Caco-2 (cell line): ENCODE measurements around the gene DLK1. TPM values are rescaled to one million over a fixed set of nuclear protein-coding genes. Genes with fewer than 3 reads are reported as not detected.

Source experiments
- BruUV-seq: library from RNA; stranded (reverse); fragments of 400-500 nt; replicated peaks from 2 replicates; lab custom pipeline; 2021; lab: Mats Ljungman, UMichigan
- CTCF ChIA-PET: fragments of 300-600 bp; sonication (Branson Sonifier 250); formaldehyde crosslinking; loops from one replicate; lab custom pipeline; 2022; ENCODE audit warnings: antibody characterized with exemption; lab: Charles Lee
- POLR2A ChIA-PET: fragments of 300-600 bp; sonication (Branson Sonifier 250); formaldehyde crosslinking; loops from one replicate; lab custom pipeline; 2022; ENCODE audit warnings: antibody characterized with exemption; lab: Charles Lee
- DNase-seq, 2 experiments: peaks; one replicate each; pipeline versions ENCODE4 v3.0.0 to v3.0.0-alpha.2; 2020 to 2022
- H3K27me3 ChIP-seq: replicated peaks from 2 replicates; pipeline ENCODE4 v1.6.0; 2011; ENCODE audit warnings: low read length; ENCODE audit not compliant: control insufficient read depth, insufficient read depth
- H3K36me3 ChIP-seq: 2 replicates; pipeline ENCODE4 v1.5.1; 2011; ENCODE audit warnings: low read length; ENCODE audit not compliant: control insufficient read depth, insufficient read depth
- H3K4me1 ChIP-seq: fragments of 250-450 bp; sonication (Bioruptor Pico); 2 replicates; pipeline ENCODE4 v1.5.1; 2020; ENCODE audit warnings: mild to moderate bottlenecking
- H3K4me3 ChIP-seq: 2 replicates; pipeline ENCODE4 v1.5.1; 2011; ENCODE audit warnings: low read depth, mild to moderate bottlenecking, control low read depth, low read length
- H3K9me3 ChIP-seq: fragments of 250-450 bp; sonication (Bioruptor Pico); 2 replicates; pipeline ENCODE4 v1.5.1; 2020; ENCODE audit warnings: mild to moderate bottlenecking, moderate library complexity
- H3K27ac Mint-ChIP-seq: one replicate; pipeline ENCODE4 v1.8.0; 2022; ENCODE audit warnings: mixed read lengths; ENCODE audit not compliant: unreplicated experiment
- H3K27me3 Mint-ChIP-seq: one replicate; pipeline ENCODE4 v1.8.0; 2022; ENCODE audit warnings: mixed read lengths; ENCODE audit not compliant: insufficient read depth, unreplicated experiment
- H3K36me3 Mint-ChIP-seq: one replicate; pipeline ENCODE4 v1.8.0; 2022; ENCODE audit warnings: mild to moderate bottlenecking, mixed read lengths; ENCODE audit not compliant: insufficient read depth, unreplicated experiment
- H3K4me1 Mint-ChIP-seq: one replicate; pipeline ENCODE4 v1.8.0; 2022; ENCODE audit warnings: low read depth, mixed read lengths; ENCODE audit not compliant: unreplicated experiment
- H3K4me3 Mint-ChIP-seq: one replicate; pipeline ENCODE4 v1.8.0; 2022; ENCODE audit warnings: mild to moderate bottlenecking, moderate library complexity, mixed read lengths; ENCODE audit not compliant: unreplicated experiment
- H3K9me3 Mint-ChIP-seq: one replicate; pipeline ENCODE4 v1.8.0; 2022; ENCODE audit warnings: mixed read lengths; ENCODE audit not compliant: unreplicated experiment
- CTCF ChIP-seq, 2 experiments: fragments of 200-600 bp in 1 of 2; IDR thresholded peaks; 1 replicate in 1 of 2; 2 replicates in 1 of 2; pipeline versions ENCODE4 v1.5.1 to v1.8.0; 2011 to 2022; ENCODE audit warnings: antibody characterized with exemption in 1 of 2, control low read depth in 1 of 2, inconsistent platforms in 1 of 2, low read depth in 1 of 2, low read length in 1 of 2, mild to moderate bottlenecking in 1 of 2, moderate library complexity in 1 of 2; ENCODE audit not compliant: insufficient read depth in 1 of 2, severe bottlenecking in 1 of 2, unreplicated experiment in 1 of 2
- intact Hi-C: fragments of 100-400 bp; cut with micrococcal nuclease; formaldehyde crosslinking; loops from one replicate; pipeline ENCODE4 v1.10.0; 2022; ENCODE audit not compliant: unreplicated experiment
- total RNA-seq: library from RNA; stranded (reverse); gene quantifications from 2 replicates; pipeline ENCODE4 v1.2.3, GENCODE V29; 2022

The DLK1 gene
- total RNA-seq, 1 experiment from 2014 or later: not detected

GRCh38 chr14:100741966-100742365, 15.3 kb downstream of the DLK1 start:
- no peak for DNase-seq
- Histone ChIP-seq H3K9me3 (no peaks in the 10 kb centered on the region), H3K36me3 (no peaks in the 10 kb centered on the region), H3K4me3 (no peak overlapping the region), H3K27me3 (no peaks in the 10 kb centered on the region), H3K4me1 (no peaks in the 10 kb centered on the region)
- Mint-ChIP-seq H3K27me3 (no peaks in the 10 kb centered on the region), H3K9me3 (no peaks in the 10 kb centered on the region), H3K27ac (no peak overlapping the region), H3K4me3 (no peak overlapping the region), H3K36me3 (no peaks in the 10 kb centered on the region), H3K4me1 (no peaks in the 10 kb centered on the region)
- intact Hi-C loops: no loop called here
- no TSS peak for BruUV-seq
- ChIA-PET POLR2A (no interaction called here), CTCF (no interaction called here)
- no peak for TF ChIP-seq CTCF (IDR thresholded peaks at IDR 0.05; ENCODE audit: insufficient read depth in 1 of 2, low read depth in 1 of 2, low read length in 1 of 2, severe bottlenecking in 1 of 2, unreplicated experiment in 1 of 2)

- Mint-ChIP-seq H3K4me3 (no peak overlapping the region), H3K27me3 (no peaks in the 10 kb centered on the region), H3K9me3 (no peaks in the 10 kb centered on the region), H3K27ac (no peak overlapping the region), H3K4me1 (no peaks in the 10 kb centered on the region), H3K36me3 (no peaks in the 10 kb centered on the region)
- Histone ChIP-seq H3K9me3 (no peaks in the 10 kb centered on the region), H3K36me3 (no peaks in the 10 kb centered on the region), H3K4me3 (no peak overlapping the region), H3K27me3 (no peaks in the 10 kb centered on the region), H3K4me1 (no peaks in the 10 kb centered on the region)
- ChIA-PET POLR2A (no interaction called here), CTCF (no interaction called here)
- DNase-seq: no peak
- TF ChIP-seq CTCF (IDR thresholded peaks at IDR 0.05; ENCODE audit: insufficient read depth in 1 of 2, low read depth in 1 of 2, low read length in 1 of 2, severe bottlenecking in 1 of 2, unreplicated experiment in 1 of 2): no peak
- intact Hi-C loops: no loop called here
- BruUV-seq: no TSS peak
Measured at GRCh38 chr14:100746326-100746725, 19.6 kb downstream of the DLK1 start.

GRCh38 chr14:100747021-100747586, 20.4 kb downstream of the DLK1 start:
- H3K4me3 Mint-ChIP-seq: no peak overlapping the region
- Histone ChIP-seq H3K27me3 (no peaks in the 10 kb centered on the region), H3K4me3 (no peak overlapping the region), H3K9me3 (no peaks in the 10 kb centered on the region), H3K4me1 (no peaks in the 10 kb centered on the region), H3K36me3 (no peaks in the 10 kb centered on the region)
- ChIA-PET CTCF (no interaction called here), POLR2A (no interaction called here)
- no peaks in the 10 kb centered on the region for H3K36me3 Mint-ChIP-seq
- DNase-seq: no peak
- no peaks in the 10 kb centered on the region for H3K27me3 Mint-ChIP-seq
- H3K27ac Mint-ChIP-seq: no peak overlapping the region
- no peak for TF ChIP-seq CTCF (IDR thresholded peaks at IDR 0.05; ENCODE audit: insufficient read depth in 1 of 2, low read depth in 1 of 2, low read length in 1 of 2, severe bottlenecking in 1 of 2, unreplicated experiment in 1 of 2)
- no TSS peak for BruUV-seq
- no peaks in the 10 kb centered on the region for H3K9me3 Mint-ChIP-seq
- intact Hi-C loops: no loop called here
- no peaks in the 10 kb centered on the region for H3K4me1 Mint-ChIP-seq
